Measurements from ENCODE around the gene FXYD2.

DNA sequence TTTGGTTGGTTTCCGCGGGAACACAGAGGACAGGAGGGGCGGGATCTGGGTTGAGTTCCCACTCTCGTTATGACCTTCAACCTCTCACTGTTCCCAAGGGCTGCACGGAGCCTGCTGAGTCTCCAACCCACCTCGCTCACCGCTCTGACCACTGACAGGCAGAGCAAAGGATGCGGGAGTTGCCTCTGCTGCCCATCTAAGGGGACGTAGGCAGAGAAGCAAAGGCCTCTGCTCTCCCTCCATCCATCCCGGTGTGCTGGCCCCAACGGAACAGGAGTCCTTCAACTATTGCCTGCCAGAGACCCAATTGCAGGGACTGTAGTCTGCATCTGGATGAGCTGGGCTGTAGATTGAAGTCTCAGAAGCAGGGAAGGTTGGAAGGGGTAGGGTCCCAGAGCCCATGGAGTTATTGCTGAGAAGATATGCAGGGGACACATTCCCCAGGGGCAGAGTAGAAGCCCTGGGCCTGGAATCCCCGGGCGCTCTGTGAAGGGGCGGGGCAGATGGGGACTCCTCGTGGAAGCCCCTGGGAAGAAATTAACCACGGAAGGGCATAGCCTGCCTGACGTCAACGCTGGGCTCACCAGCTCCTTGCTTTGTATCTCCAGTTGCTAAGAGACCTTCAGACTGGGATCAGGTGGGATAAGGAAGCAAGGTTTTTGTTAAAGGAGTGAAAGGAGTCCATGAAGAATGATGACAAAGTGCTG, 12.7 kb upstream of the FXYD2 start:
- TF ChIP-seq, protein P1, sequence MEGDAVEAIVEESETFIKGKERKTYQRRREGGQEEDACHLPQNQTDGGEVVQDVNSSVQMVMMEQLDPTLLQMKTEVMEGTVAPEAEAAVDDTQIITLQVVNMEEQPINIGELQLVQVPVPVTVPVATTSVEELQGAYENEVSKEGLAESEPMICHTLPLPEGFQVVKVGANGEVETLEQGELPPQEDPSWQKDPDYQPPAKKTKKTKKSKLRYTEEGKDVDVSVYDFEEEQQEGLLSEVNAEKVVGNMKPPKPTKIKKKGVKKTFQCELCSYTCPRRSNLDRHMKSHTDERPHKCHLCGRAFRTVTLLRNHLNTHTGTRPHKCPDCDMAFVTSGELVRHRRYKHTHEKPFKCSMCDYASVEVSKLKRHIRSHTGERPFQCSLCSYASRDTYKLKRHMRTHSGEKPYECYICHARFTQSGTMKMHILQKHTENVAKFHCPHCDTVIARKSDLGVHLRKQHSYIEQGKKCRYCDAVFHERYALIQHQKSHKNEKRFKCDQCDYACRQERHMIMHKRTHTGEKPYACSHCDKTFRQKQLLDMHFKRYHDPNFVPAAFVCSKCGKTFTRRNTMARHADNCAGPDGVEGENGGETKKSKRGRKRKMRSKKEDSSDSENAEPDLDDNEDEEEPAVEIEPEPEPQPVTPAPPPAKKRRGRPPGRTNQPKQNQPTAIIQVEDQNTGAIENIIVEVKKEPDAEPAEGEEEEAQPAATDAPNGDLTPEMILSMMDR (conservative IDR thresholded peaks at IDR 0.05) = no peak
- no peak for TF ChIP-seq EZH2 (IDR thresholded peaks at IDR 0.05; ENCODE audit: low read depth)

Measured in PC-9 (cell line).